SK-N-SH treated with all-trans-retinoic acid at 6 μM for 48 hours (cell line): ENCODE data around the gene COL4A2.

Experiments
- ATAC-seq: fragments of 200-7000 bp; cut with Tn5 transposase; 3 replicates; pipeline ENCODE4 v1.9.1; 2020; ENCODE audit warnings: mild to moderate bottlenecking, moderate library complexity
- ARNTL ChIP-seq: fragments of 450-650 bp; formaldehyde crosslinking; IDR thresholded peaks from 2 replicates; pipeline ENCODE4 v1.5.0; 2020; ENCODE audit warnings: low read depth, mild to moderate bottlenecking, moderate library complexity, borderline replicate concordance
- CREB5 ChIP-seq: fragments of 250-450 bp; sonication (Bioruptor Pico); IDR thresholded peaks from 2 replicates; pipeline ENCODE4 v1.5.1; 2020; ENCODE audit warnings: low read depth, mild to moderate bottlenecking, moderate library complexity
- CSDC2 ChIP-seq: fragments of 250-450 bp; sonication (Bioruptor Pico); IDR thresholded peaks from 2 replicates; pipeline ENCODE4 v1.5.0; 2020; ENCODE audit warnings: mild to moderate bottlenecking, moderate library complexity
- CSRNP3 ChIP-seq: fragments of 250-450 bp; sonication (Bioruptor Pico); IDR thresholded peaks from 2 replicates; pipeline ENCODE4 v1.5.1; 2021; ENCODE audit warnings: mild to moderate bottlenecking, moderate library complexity
- ESRRG ChIP-seq: fragments of 250-450 bp; sonication (Bioruptor Pico); IDR thresholded peaks from 2 replicates; pipeline ENCODE4 v1.6.1; 2021; ENCODE audit warnings: mild to moderate bottlenecking
- GLIS3 ChIP-seq: fragments of 250-450 bp; sonication (Bioruptor Pico); IDR thresholded peaks from 2 replicates; pipeline ENCODE4 v1.5.0; 2020; ENCODE audit warnings: mild to moderate bottlenecking, moderate library complexity
- OSR1 ChIP-seq: fragments of 250-450 bp; sonication (Bioruptor Pico); IDR thresholded peaks from 2 replicates; pipeline ENCODE4 v1.8.0; 2022; ENCODE audit warnings: moderate library complexity, mild to moderate bottlenecking, inconsistent platforms
- POU6F1 ChIP-seq: fragments of 250-450 bp; sonication (Bioruptor Pico); IDR thresholded peaks from 2 replicates; pipeline ENCODE4 v1.8.0; 2021; ENCODE audit warnings: low read depth, mild to moderate bottlenecking, moderate library complexity, borderline replicate concordance
- PPARA ChIP-seq: fragments of 250-450 bp; sonication (Bioruptor Pico); IDR thresholded peaks from 2 replicates; pipeline ENCODE4 v1.5.0; 2020; ENCODE audit warnings: mild to moderate bottlenecking, borderline replicate concordance
- RARB ChIP-seq: fragments of 250-450 bp; sonication (Bioruptor Pico); IDR thresholded peaks from 2 replicates; pipeline ENCODE4 v1.8.0; 2021; ENCODE audit warnings: mild to moderate bottlenecking, moderate library complexity
- SNAI2 ChIP-seq: fragments of 250-450 bp; sonication (Bioruptor Pico); IDR thresholded peaks from 2 replicates; pipeline ENCODE4 v1.5.0; 2020; ENCODE audit warnings: mild to moderate bottlenecking, moderate library complexity
- TCF4 ChIP-seq: fragments of 250-450 bp; sonication (Bioruptor Pico); IDR thresholded peaks from 2 replicates; pipeline ENCODE4 v1.8.0; 2021; ENCODE audit warnings: mild to moderate bottlenecking, moderate library complexity, borderline replicate concordance
- TOX ChIP-seq: fragments of 250-450 bp; sonication (Bioruptor Pico); IDR thresholded peaks from 2 replicates; pipeline ENCODE4 v1.8.0; 2021; ENCODE audit warnings: mild to moderate bottlenecking, moderate library complexity, borderline replicate concordance
- ZC3H10 ChIP-seq: fragments of 250-450 bp; sonication (Bioruptor Pico); IDR thresholded peaks from 2 replicates; pipeline ENCODE4 v1.5.1; 2021; ENCODE audit warnings: mild to moderate bottlenecking, moderate library complexity
- ZFP30 ChIP-seq: fragments of 450-650 bp; formaldehyde crosslinking; IDR thresholded peaks from 2 replicates; pipeline ENCODE4 v1.5.0; 2022; ENCODE audit warnings: mild to moderate bottlenecking, moderate library complexity
- ZNF565 ChIP-seq: fragments of 450-650 bp; formaldehyde crosslinking; conservative IDR thresholded peaks from 2 replicates; pipeline ENCODE4 v1.5.0; 2020; ENCODE audit warnings: low read depth, mild to moderate bottlenecking, moderate library complexity
- ZNF70 ChIP-seq: fragments of 450-650 bp; formaldehyde crosslinking; IDR thresholded peaks from 2 replicates; pipeline ENCODE4 v1.5.0; 2020; ENCODE audit warnings: mild to moderate bottlenecking, moderate library complexity
- TF ChIP-seq, protein P1 (sequence below): fragments of 250-450 bp; sonication (Bioruptor Pico); IDR thresholded peaks from 2 replicates; pipeline ENCODE4 v1.8.0; 2020; ENCODE audit warnings: mild to moderate bottlenecking, moderate library complexity, borderline replicate concordance
- TF ChIP-seq, protein P2 (sequence below): fragments of 250-450 bp; sonication (Bioruptor Pico); IDR thresholded peaks from 2 replicates; pipeline ENCODE4 v1.5.0; 2020; ENCODE audit warnings: mild to moderate bottlenecking, moderate library complexity

Gene COL4A2

GRCh38 chr13:110500341-110500740 is 193.3 kb downstream of the COL4A2 start:
- TF ChIP-seq ZNF565 (no peak), SNAI2 (CRISPR knock-in tag) (no peak), ZC3H10 (CRISPR knock-in tag) (no peak), GLIS3 (CRISPR knock-in tag) (no peak), CSDC2 (CRISPR knock-in tag) (no peak), ZNF70 (CRISPR knock-in tag) (no peak), CREB5 (CRISPR knock-in tag) (no peak), RARB (CRISPR knock-in tag) (no peak), TOX (CRISPR knock-in tag) (no peak), ZFP30 (CRISPR knock-in tag) (no peak), ARNTL (CRISPR knock-in tag) (no peak), ESRRG (CRISPR knock-in tag) (no peak), PPARA (no peak), CSRNP3 (CRISPR knock-in tag) (no peak), TCF4 (CRISPR knock-in tag) (no peak), OSR1 (CRISPR knock-in tag) (no peak)
- TF ChIP-seq, protein P1, sequence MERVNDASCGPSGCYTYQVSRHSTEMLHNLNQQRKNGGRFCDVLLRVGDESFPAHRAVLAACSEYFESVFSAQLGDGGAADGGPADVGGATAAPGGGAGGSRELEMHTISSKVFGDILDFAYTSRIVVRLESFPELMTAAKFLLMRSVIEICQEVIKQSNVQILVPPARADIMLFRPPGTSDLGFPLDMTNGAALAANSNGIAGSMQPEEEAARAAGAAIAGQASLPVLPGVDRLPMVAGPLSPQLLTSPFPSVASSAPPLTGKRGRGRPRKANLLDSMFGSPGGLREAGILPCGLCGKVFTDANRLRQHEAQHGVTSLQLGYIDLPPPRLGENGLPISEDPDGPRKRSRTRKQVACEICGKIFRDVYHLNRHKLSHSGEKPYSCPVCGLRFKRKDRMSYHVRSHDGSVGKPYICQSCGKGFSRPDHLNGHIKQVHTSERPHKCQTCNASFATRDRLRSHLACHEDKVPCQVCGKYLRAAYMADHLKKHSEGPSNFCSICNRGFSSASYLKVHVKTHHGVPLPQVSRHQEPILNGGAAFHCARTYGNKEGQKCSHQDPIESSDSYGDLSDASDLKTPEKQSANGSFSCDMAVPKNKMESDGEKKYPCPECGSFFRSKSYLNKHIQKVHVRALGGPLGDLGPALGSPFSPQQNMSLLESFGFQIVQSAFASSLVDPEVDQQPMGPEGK: no peak
- TF ChIP-seq, protein P2, sequence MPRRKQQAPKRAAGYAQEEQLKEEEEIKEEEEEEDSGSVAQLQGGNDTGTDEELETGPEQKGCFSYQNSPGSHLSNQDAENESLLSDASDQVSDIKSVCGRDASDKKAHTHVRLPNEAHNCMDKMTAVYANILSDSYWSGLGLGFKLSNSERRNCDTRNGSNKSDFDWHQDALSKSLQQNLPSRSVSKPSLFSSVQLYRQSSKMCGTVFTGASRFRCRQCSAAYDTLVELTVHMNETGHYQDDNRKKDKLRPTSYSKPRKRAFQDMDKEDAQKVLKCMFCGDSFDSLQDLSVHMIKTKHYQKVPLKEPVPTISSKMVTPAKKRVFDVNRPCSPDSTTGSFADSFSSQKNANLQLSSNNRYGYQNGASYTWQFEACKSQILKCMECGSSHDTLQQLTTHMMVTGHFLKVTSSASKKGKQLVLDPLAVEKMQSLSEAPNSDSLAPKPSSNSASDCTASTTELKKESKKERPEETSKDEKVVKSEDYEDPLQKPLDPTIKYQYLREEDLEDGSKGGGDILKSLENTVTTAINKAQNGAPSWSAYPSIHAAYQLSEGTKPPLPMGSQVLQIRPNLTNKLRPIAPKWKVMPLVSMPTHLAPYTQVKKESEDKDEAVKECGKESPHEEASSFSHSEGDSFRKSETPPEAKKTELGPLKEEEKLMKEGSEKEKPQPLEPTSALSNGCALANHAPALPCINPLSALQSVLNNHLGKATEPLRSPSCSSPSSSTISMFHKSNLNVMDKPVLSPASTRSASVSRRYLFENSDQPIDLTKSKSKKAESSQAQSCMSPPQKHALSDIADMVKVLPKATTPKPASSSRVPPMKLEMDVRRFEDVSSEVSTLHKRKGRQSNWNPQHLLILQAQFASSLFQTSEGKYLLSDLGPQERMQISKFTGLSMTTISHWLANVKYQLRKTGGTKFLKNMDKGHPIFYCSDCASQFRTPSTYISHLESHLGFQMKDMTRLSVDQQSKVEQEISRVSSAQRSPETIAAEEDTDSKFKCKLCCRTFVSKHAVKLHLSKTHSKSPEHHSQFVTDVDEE (CRISPR knock-in tag): no peak
- no peak for ATAC-seq

DNA sequence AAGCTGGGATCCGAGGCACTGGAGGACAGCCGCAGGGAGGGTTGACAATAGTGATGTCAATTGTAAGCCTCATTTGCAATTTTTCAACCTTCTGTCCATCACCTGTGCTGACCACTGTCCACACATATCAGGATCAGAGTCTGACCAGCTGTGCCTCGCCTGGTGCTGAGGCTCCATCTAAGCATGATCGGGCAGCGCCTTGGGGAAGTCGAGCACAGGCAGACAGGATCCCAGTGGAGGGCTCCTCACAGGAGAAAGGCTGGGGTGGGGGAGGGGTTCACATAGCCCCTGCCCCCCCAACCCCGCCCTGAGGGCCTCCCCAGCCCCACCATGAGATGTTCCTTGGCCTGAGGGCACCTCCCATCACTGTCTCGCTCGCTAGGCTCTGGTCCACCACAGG is 194.1 kb downstream of the COL4A2 start:
- ATAC-seq: no peak
- no peak for TF ChIP-seq POU6F1
- TF ChIP-seq, protein P1: no peak
- TF ChIP-seq ZNF565: no peak
- TF ChIP-seq PPARA: no peak
